NB4 (cell line): ENCODE data around the gene MNX1.

Experiments
- CTCF ChIP-seq: IDR thresholded peaks from one replicate; pipeline ENCODE4 v1.5.1; 2012; ENCODE audit warnings: low read depth, low read length
- POLR2A ChIP-seq: IDR thresholded peaks from 2 replicates; pipeline ENCODE4 v1.6.1; 2011; ENCODE audit warnings: mild to moderate bottlenecking; ENCODE audit not compliant: insufficient read length; ENCODE audit errors: extremely low read depth

GRCh38 chr7:157032128-157032527, 21.7 kb upstream of the MNX1 start:
- TF ChIP-seq CTCF (no peak), POLR2A (no peak)
